Aorta (tissue), 5 donors: ENCODE results near the gene ZFYVE27. TPM values are rescaled to one million over a fixed set of nuclear protein-coding genes. Genes with fewer than 3 reads are reported as not detected.

Experiments
- ATAC-seq: fragments of 200-7000 bp; cut with Tn5 transposase; one replicate; pipeline ENCODE4 v1.9.1; 2022; ENCODE audit warnings: moderate library complexity; ENCODE audit not compliant: low FRiP score
- DNase-seq, 2 donors: peaks; one replicate each; pipeline ENCODE4 v3.0.0-alpha.2; 2020
- H3K27ac ChIP-seq, 2 donors: one replicate each; pipeline ENCODE4 v1.5.1; 2013; ENCODE audit warnings: low read length in 2 of 2, mild to moderate bottlenecking in 2 of 2, moderate library complexity in 2 of 2, control low read depth in 1 of 2, inconsistent platforms in 1 of 2, low read depth in 1 of 2
- H3K27me3 ChIP-seq, 2 donors: one replicate each; pipeline ENCODE4 v1.6.1; 2013; ENCODE audit warnings: control low read depth in 1 of 2, low read length in 1 of 2, mild to moderate bottlenecking in 1 of 2, moderate library complexity in 1 of 2; ENCODE audit not compliant: insufficient read depth in 2 of 2, control insufficient read depth in 1 of 2
- H3K36me3 ChIP-seq, 2 donors: one replicate each; pipeline ENCODE4 v1.6.1; 2013; ENCODE audit warnings: control low read depth in 1 of 2, low read length in 1 of 2, mild to moderate bottlenecking in 1 of 2; ENCODE audit not compliant: insufficient read depth in 2 of 2, control insufficient read depth in 1 of 2
- H3K4me1 ChIP-seq, 2 donors: one replicate each; pipeline ENCODE4 v1.6.1; 2013; ENCODE audit warnings: low read length in 2 of 2, control low read depth in 1 of 2, mild to moderate bottlenecking in 1 of 2, moderate library complexity in 1 of 2; ENCODE audit not compliant: insufficient read depth in 2 of 2, control insufficient read depth in 1 of 2
- H3K4me3 ChIP-seq, 2 donors: one replicate each; pipeline ENCODE4 v1.5.1; 2013; ENCODE audit warnings: low read length in 2 of 2, control low read depth in 1 of 2, mild to moderate bottlenecking in 1 of 2
- H3K9me3 ChIP-seq: one replicate; pipeline ENCODE4 v1.6.1; 2013; ENCODE audit warnings: mild to moderate bottlenecking, low read length; ENCODE audit not compliant: control insufficient read depth
- WGBS, 2 donors: extraction: QIAGEN DNeasy Blood & Tissue Kit; methylation state at CpG; one replicate each; pipeline ENCODE4 v1.1.7; 2013; 5-methylcytosine and 5-hydroxymethylcytosine counted together
- intact Hi-C, 2 donors: fragments of 100-400 bp; cut with DNase I; formaldehyde crosslinking; loops; one replicate each; pipeline versions ENCODE4 v1.14.2 to v1.15.0; 2022
- polyA plus RNA-seq, 2 donors: library from polyadenylated mRNA; stranded (reverse); fragments of 200-250 nt; gene quantifications; one replicate each; pipeline ENCODE4 v1.2.3, GENCODE V29; 2013
- total RNA-seq, 2 donors: library from RNA; stranded (reverse); fragmentation: NEBNext Ultra II Directional; extraction: Animal tissue kit (Norgen Biotek cat#: 25700); gene quantifications; one replicate each; pipeline ENCODE4 v1.2.1, GENCODE V29; 2021
- donor health status: healthy with polysubstance abuse.
- donor health status: Bipolar disorder and iron deficiency.
- donor health status: DM: no; HTN: no; CAD: no.
- donor health status: DM: no; HTN: no; CAD: no.
- donor health status: DM: yes; HTN: yes; CAD: no.

Gene ZFYVE27
- total and polyA plus RNA-seq, 4 donors = 6.1 to 33.2 (median 23.8) TPM

- peak in 1 of 2 donors; percentile 61 for DNase-seq
- Histone ChIP-seq H3K4me3 (no peak overlapping the region), H3K27ac (no peak overlapping the region), H3K4me1 (peaks cover 0 to 6% of the 10 kb centered on the region in 2 donors), H3K9me3 (no peaks in the 10 kb centered on the region), H3K36me3 (no peaks in the 10 kb centered on the region), H3K27me3 (no peaks in the 10 kb centered on the region)
- 89 to 93% methylated on average over 3 of the region's 3 CpGs for WGBS, 2 donors
- no peak for ATAC-seq
- intact Hi-C loops = no loop called here
Measured at GRCh38 chr10:97723001-97723400, 13.9 kb upstream of the ZFYVE27 start.

- Histone ChIP-seq H3K4me1 (peaks cover 0 to 6% of the 10 kb centered on the region in 2 donors), H3K27ac (no peak overlapping the region), H3K9me3 (no peaks in the 10 kb centered on the region), H3K27me3 (no peaks in the 10 kb centered on the region), H3K4me3 (no peak overlapping the region), H3K36me3 (no peaks in the 10 kb centered on the region)
- 65 to 70% methylated on average over 5 of the region's 5 CpGs for WGBS, 2 donors
- no peak for ATAC-seq
- peak in 1 of 2 donors; percentile 79 for DNase-seq
- intact Hi-C loops = no loop called here
Measured at GRCh38 chr10:97724341-97724941, 12.5 kb upstream of the ZFYVE27 start.

- intact Hi-C loops = no loop called here
- no peaks in the 10 kb centered on the region for H3K36me3 ChIP-seq
- DNase-seq = peak in 1 of 2 donors; percentile 62
- peaks cover 0 to 6% of the 10 kb centered on the region in 2 donors for H3K4me1 ChIP-seq
- WGBS, 2 donors = 32 to 37% methylated on average over 8 of the region's 8 CpGs
- H3K27me3 ChIP-seq = no peaks in the 10 kb centered on the region
- peak; percentile 58 for ATAC-seq
- no peaks in the 10 kb centered on the region for H3K9me3 ChIP-seq
- H3K27ac ChIP-seq = peak overlapping the region; percentile 22 to 97
- no peak overlapping the region for H3K4me3 ChIP-seq
Measured at GRCh38 chr10:97726636-97727178, 10.2 kb upstream of the ZFYVE27 start.

DNA sequence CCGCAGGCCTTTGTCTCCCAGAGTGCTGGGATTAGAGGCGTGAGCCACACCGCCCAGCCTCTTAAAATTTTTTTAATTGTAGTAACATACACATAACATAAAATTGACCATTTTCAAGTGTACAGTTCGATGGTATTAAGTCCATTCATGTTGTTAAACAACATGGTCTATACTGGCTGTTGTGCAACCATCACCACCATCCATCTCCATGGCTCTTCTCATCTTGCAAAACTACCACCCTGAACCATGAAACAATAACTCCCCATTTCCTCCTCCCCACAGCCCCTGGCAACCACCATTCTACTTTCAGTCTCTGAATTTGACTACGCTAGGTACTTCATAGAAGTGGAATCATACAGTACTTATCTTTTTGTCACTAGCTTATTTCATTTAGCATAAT lies 7.9 kb upstream of the ZFYVE27 start:
- Histone ChIP-seq H3K27ac (no peak overlapping the region), H3K4me3 (no peak overlapping the region), H3K27me3 (no peaks in the 10 kb centered on the region), H3K4me1 (peaks cover 0 to 6% of the 10 kb centered on the region in 2 donors), H3K36me3 (no peaks in the 10 kb centered on the region), H3K9me3 (no peaks in the 10 kb centered on the region)
- DNase-seq (peak in 1 of 2 donors; percentile 12), ATAC-seq (no peak)
- intact Hi-C loops = no loop called here
- 96 to 97% methylated on average over 5 of the region's 5 CpGs for WGBS, 2 donors

- intact Hi-C loops = loop anchor here (1.0 to 2.0 kb wide), 3 partner anchors 29 to 55 kb away; no protein-coding TSS in a partner anchor
- WGBS, 2 donors = 59 to 63% methylated on average over 9 of the region's 9 CpGs
- Histone ChIP-seq H3K36me3 (no peaks in the 10 kb centered on the region), H3K27me3 (no peaks in the 10 kb centered on the region), H3K4me1 (peaks cover 0 to 2% of the 10 kb centered on the region in 2 donors), H3K4me3 (no peak overlapping the region), H3K9me3 (no peaks in the 10 kb centered on the region), H3K27ac (no peak overlapping the region)
- peak; percentile 89 for ATAC-seq
- DNase-seq = peak; percentile 53 to 72
Measured at GRCh38 chr10:97731346-97732051, 5.4 kb upstream of the ZFYVE27 start.

GRCh38 chr10:97732052-97732359 lies 4.9 kb upstream of the ZFYVE27 start:
- Histone ChIP-seq H3K27ac (no peak overlapping the region), H3K9me3 (no peaks in the 10 kb centered on the region), H3K27me3 (no peaks in the 10 kb centered on the region), H3K4me3 (no peak overlapping the region), H3K4me1 (no peaks in the 10 kb centered on the region), H3K36me3 (no peaks in the 10 kb centered on the region)
- DNase-seq (no peak), ATAC-seq (no peak)
- WGBS, 2 donors = 66 to 74% methylated on average over 4 of the region's 4 CpGs
- intact Hi-C loops = no loop called here

- ATAC-seq = no peak
- Histone ChIP-seq H3K4me3 (no peak overlapping the region), H3K27me3 (no peaks in the 10 kb centered on the region), H3K36me3 (no peaks in the 10 kb centered on the region), H3K27ac (no peak overlapping the region), H3K9me3 (no peaks in the 10 kb centered on the region), H3K4me1 (no peaks in the 10 kb centered on the region)
- no peak for DNase-seq
- intact Hi-C loops = no loop called here
- WGBS, 2 donors = 86 to 90% methylated on average over 5 of the region's 5 CpGs
Measured at GRCh38 chr10:97733256-97733655, 3.7 kb upstream of the ZFYVE27 start.

DNA sequence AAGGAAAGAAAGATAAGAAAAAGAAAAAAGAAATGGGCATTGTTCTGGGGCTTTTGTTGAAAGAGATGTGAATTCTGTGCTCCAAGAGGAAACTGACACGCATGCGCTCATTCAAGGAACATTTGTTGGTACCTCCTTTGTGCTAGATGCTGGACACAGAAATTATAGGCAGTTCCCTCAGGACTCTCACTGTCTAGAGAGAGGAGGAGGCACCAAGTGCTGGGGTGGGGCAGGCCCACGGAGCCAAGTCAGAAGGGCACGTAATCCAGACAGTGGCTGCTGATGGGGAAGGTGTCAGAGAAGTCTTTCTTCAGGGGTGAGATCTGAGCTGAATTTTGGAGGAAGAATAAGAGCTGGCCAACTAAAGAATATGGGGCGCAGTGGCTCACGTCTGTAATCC lies 2.9 kb upstream of the ZFYVE27 start:
- no peak for ATAC-seq
- H3K4me3 ChIP-seq = no peak overlapping the region
- DNase-seq = peak in 1 of 2 donors; percentile 20
- H3K27ac ChIP-seq = no peak overlapping the region
- H3K27me3 ChIP-seq = no peaks in the 10 kb centered on the region
- intact Hi-C loops = no loop called here
- WGBS, 2 donors = 87 to 88% methylated on average over 6 of the region's 6 CpGs
- H3K4me1 ChIP-seq = no peaks in the 10 kb centered on the region
- no peaks in the 10 kb centered on the region for H3K9me3 ChIP-seq
- peaks cover 0 to 2% of the 10 kb centered on the region in 2 donors for H3K36me3 ChIP-seq
